KG1 (cell line): ENCODE data around the gene UHRF1.
"Not testable (repeated sequence)": the region's sequence is repeated elsewhere in the genome, so short reads cannot be mapped to it uniquely, and the experiment has no call there.

Experiments
- DNase-seq: peaks from one replicate; lab custom pipeline; 2025; lab: John Stamatoyannopoulos, UW

UHRF1 gene

GRCh38 chr19:4900879-4901278 is 8.4 kb upstream of the UHRF1 start:
- DNase-seq: not testable (repeated sequence)

GRCh38 chr19:4902796-4903195 is 6.5 kb upstream of the UHRF1 start, which contains the start of gene ARRDC5:
Gene ARRDC5, minus strand, starts transcription at chr19:4902896. Its CDS starts 71 bp downstream, at chr19:4902825.
- DNase-seq: no peak

- no peak for DNase-seq
Measured at GRCh38 chr19:4904481-4904880, 4.8 kb upstream of the UHRF1 start.

- DNase-seq: no peak
Measured at GRCh38 chr19:4906963-4907362, 2.3 kb upstream of the UHRF1 start.

- no peak for DNase-seq
Measured at GRCh38 chr19:4908360-4908759, 941 bp upstream of the UHRF1 start.

- DNase-seq: no peak
Measured at GRCh38 chr19:4908781-4909155, 533 bp upstream of the UHRF1 start.

- peak; percentile 87 for DNase-seq
Measured at GRCh38 chr19:4909897-4910593, 744 bp downstream of the UHRF1 start.

- peak; percentile 50 for DNase-seq
Measured at GRCh38 chr19:4910594-4911281, 1.4 kb downstream of the UHRF1 start.

GRCh38 chr19:4911314-4911713 is 2.0 kb downstream of the UHRF1 start:
- no peak for DNase-seq

- DNase-seq: peak; percentile 39
Measured at GRCh38 chr19:4911786-4912672, 2.7 kb downstream of the UHRF1 start.

- DNase-seq: no peak
Measured at GRCh38 chr19:4913996-4914735, 4.9 kb downstream of the UHRF1 start.

GRCh38 chr19:4914736-4915501 is 5.6 kb downstream of the UHRF1 start:
- no peak for DNase-seq

- DNase-seq: peak; percentile 98
Measured at GRCh38 chr19:4916292-4917082, 7.2 kb downstream of the UHRF1 start.

- no peak for DNase-seq
Measured at GRCh38 chr19:4922530-4923275, 13.4 kb downstream of the UHRF1 start.

- no peak for DNase-seq
Measured at GRCh38 chr19:4923276-4923747, 14.0 kb downstream of the UHRF1 start.

- no peak for DNase-seq
Measured at GRCh38 chr19:4929186-4929585, 19.9 kb downstream of the UHRF1 start.

GRCh38 chr19:4930664-4931063 is 21.4 kb downstream of the UHRF1 start:
- no peak for DNase-seq

- no peak for DNase-seq
Measured at GRCh38 chr19:4932711-4933110, 23.4 kb downstream of the UHRF1 start.

- no peak for DNase-seq
Measured at GRCh38 chr19:4933528-4933927, 24.2 kb downstream of the UHRF1 start.
